K562 (cell line): Measurements from ENCODE around the gene FNBP1. TPM values are rescaled to one million over a fixed set of nuclear protein-coding genes. Genes with fewer than 3 reads are reported as not detected.

Experiments
- ARID1B ChIP-seq: fragments of 450-650 bp; IDR thresholded peaks from 2 replicates; pipeline ENCODE4 v1.6.1; 2016; ENCODE audit warnings: antibody characterized with exemption, mild to moderate bottlenecking, inconsistent platforms
- CTBP1 ChIP-seq: fragments of 450-650 bp; IDR thresholded peaks from 2 replicates; pipeline ENCODE4 v1.6.1; 2016; ENCODE audit warnings: borderline replicate concordance
- HDAC1 ChIP-seq, 2 experiments: fragments of 450-650 bp; IDR thresholded peaks; 2 replicates each; pipeline ENCODE4 v1.6.1; 2016 to 2017; ENCODE audit warnings: inconsistent platforms in 1 of 2, mild to moderate bottlenecking in 1 of 2, moderate library complexity in 1 of 2
- NR2C1 ChIP-seq, 2 experiments: fragments of 450-650 bp; IDR thresholded peaks; 2 replicates each; pipeline ENCODE4 v1.6.1; 2017; ENCODE audit warnings: mild to moderate bottlenecking in 2 of 2, antibody characterized with exemption in 1 of 2, inconsistent platforms in 1 of 2, missing compliant biosample characterization in 1 of 2, missing genetic modification characterization in 1 of 2
- NR2C2 ChIP-seq, 2 experiments: fragments of 200-800 bp in 1 of 2; sonication (Bioruptor generic) in 1 of 2; sonication (generic) in 1 of 2; formaldehyde crosslinking in 1 of 2; IDR thresholded peaks; 2 replicates each; pipeline versions ENCODE4 v1.6.1 to v1.8.0; 2016 to 2022; ENCODE audit warnings: mild to moderate bottlenecking in 1 of 2, missing compliant biosample characterization in 1 of 2, missing genetic modification characterization in 1 of 2, missing genetic modification reagents in 1 of 2
- RFX5 ChIP-seq: IDR thresholded peaks from 2 replicates; pipeline ENCODE4 v1.6.1; 2011; ENCODE audit warnings: low read depth, mild to moderate bottlenecking, improper control_type of control experiment, low read length
- TARDBP ChIP-seq: fragments of 450-650 bp; IDR thresholded peaks from 2 replicates; pipeline ENCODE4 v1.6.1; 2016
- TRIM28 ChIP-seq: fragments of 450-650 bp; IDR thresholded peaks from 2 replicates; pipeline ENCODE4 v1.6.1; 2017
- ZNF311 ChIP-seq: fragments of 250-450 bp; sonication (Bioruptor Pico); IDR thresholded peaks from 2 replicates; pipeline ENCODE4 v1.4.0; 2020; ENCODE audit warnings: mild to moderate bottlenecking, moderate library complexity
- ZNF764 ChIP-seq: fragments of 250-450 bp; sonication (Bioruptor Pico); IDR thresholded peaks from 2 replicates; pipeline ENCODE4 v1.4.0; 2020; ENCODE audit warnings: low read depth, mild to moderate bottlenecking, moderate library complexity
- polyA plus RNA-seq, 8 experiments: library from polyadenylated mRNA; depleted of rRNA in 4 of 8; stranded (reverse) in 5 of 8; unstranded in 3 of 8; fragments of >200 nt; fragmentation: Nextera tagmentation in 2 of 8; fragmentation: Illumina TruSeq in 1 of 8; extraction: Ambion mirVana in 2 of 8; extraction: Trizol in 1 of 8; gene quantifications; 2 replicates each; pipeline versions ENCODE4 v1.2.1 to v1.2.3, GENCODE V29; 2011 to 2014; ENCODE audit warnings: inconsistent platforms in 1 of 8, missing spikeins in 1 of 8
- total RNA-seq, 7 experiments: library from RNA; depleted of rRNA in 6 of 7; stranded (reverse); fragments of >200 nt in 6 of 7; fragmentation: Illumina TruSeq in 2 of 7; extraction: Trizol in 2 of 7; gene quantifications; 2 replicates each; pipeline versions ENCODE4 v1.2.1 to v1.2.3, GENCODE V29; 2011 to 2021; ENCODE audit warnings: low replicate concordance in 1 of 7
- TF ChIP-seq, protein P1 (sequence below): fragments of 450-650 bp; IDR thresholded peaks from 2 replicates; pipeline ENCODE4 v1.6.1; 2017; ENCODE audit warnings: antibody characterized with exemption, mild to moderate bottlenecking
- TF ChIP-seq, protein P2 (sequence below): sonication (generic); formaldehyde crosslinking; IDR thresholded peaks from 2 replicates; pipeline ENCODE4 v1.8.0; 2022; ENCODE audit warnings: missing genetic modification reagents, mild to moderate bottlenecking, moderate library complexity, borderline replicate concordance
- TF ChIP-seq, protein P3 (sequence below): fragments of 250-450 bp; sonication (Bioruptor Pico); IDR thresholded peaks from 2 replicates; pipeline ENCODE4 v1.5.0; 2020; ENCODE audit warnings: mild to moderate bottlenecking, borderline replicate concordance

Gene FNBP1
- total and polyA plus RNA-seq, 9 of the 15 experiments (the other 6 are each of a cell fraction or from before 2014, with no cell fraction given) = 1.8 to 14.9 (median 7.6) TPM

DNA sequence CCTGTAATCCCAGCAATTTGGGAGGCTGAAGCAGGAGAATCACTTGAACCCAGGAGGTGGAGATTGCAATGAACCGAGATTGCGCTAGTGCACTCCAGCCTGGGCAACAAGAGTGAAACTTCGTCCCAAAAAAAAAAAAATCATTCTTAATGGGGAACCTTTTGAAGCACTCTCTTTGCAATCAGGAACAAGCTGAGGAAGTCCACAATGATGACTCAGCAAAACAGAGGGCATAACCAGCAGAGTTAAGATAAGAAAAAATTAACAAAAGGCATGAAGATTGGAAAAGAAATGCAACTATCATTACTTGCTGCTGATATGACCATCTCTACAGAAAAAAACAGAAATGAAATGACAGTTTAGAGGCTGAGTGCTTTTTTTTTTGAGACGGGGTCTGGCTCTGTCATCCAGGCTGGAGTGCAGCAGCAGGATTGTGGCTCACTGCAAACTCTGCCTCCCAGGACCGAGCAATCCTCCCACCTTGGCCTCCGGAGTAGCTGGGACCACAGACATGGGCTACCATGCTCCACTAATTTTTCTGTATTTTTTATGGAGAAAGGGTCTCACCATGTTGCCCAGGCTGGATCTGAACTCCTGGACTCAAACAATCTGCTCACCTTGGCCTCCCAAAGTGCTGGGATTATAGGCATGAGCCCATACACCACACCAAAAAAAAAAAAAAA is 88.0 kb downstream of the FNBP1 start (continued):
- TF ChIP-seq, protein P1, sequence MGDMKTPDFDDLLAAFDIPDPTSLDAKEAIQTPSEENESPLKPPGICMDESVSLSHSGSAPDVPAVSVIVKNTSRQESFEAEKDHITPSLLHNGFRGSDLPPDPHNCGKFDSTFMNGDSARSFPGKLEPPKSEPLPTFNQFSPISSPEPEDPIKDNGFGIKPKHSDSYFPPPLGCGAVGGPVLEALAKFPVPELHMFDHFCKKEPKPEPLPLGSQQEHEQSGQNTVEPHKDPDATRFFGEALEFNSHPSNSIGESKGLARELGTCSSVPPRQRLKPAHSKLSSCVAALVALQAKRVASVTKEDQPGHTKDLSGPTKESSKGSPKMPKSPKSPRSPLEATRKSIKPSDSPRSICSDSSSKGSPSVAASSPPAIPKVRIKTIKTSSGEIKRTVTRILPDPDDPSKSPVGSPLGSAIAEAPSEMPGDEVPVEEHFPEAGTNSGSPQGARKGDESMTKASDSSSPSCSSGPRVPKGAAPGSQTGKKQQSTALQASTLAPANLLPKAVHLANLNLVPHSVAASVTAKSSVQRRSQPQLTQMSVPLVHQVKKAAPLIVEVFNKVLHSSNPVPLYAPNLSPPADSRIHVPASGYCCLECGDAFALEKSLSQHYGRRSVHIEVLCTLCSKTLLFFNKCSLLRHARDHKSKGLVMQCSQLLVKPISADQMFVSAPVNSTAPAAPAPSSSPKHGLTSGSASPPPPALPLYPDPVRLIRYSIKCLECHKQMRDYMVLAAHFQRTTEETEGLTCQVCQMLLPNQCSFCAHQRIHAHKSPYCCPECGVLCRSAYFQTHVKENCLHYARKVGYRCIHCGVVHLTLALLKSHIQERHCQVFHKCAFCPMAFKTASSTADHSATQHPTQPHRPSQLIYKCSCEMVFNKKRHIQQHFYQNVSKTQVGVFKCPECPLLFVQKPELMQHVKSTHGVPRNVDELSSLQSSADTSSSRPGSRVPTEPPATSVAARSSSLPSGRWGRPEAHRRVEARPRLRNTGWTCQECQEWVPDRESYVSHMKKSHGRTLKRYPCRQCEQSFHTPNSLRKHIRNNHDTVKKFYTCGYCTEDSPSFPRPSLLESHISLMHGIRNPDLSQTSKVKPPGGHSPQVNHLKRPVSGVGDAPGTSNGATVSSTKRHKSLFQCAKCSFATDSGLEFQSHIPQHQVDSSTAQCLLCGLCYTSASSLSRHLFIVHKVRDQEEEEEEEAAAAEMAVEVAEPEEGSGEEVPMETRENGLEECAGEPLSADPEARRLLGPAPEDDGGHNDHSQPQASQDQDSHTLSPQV = peak; percentile 54; the same call in 1 of the 2 replicates
- no peak for TF ChIP-seq NR2C2 (CRISPR knock-in tag; IDR thresholded peaks at IDR 0.05)
- TF ChIP-seq NR2C2 (tag; IDR thresholded peaks at IDR 0.05) = peak; percentile 51; the same call in 1 of the 2 replicates
- no peak for TF ChIP-seq NR2C1 (IDR thresholded peaks at IDR 0.05)
- TF ChIP-seq NR2C1 (tag; IDR thresholded peaks at IDR 0.05) = 0 out of 2 replicates have a peak, but pooled peaks have one; percentile 35
- TF ChIP-seq ZNF764 (CRISPR knock-in tag) = no peak
- TF ChIP-seq RFX5 = no peak
- TF ChIP-seq, protein P2, sequence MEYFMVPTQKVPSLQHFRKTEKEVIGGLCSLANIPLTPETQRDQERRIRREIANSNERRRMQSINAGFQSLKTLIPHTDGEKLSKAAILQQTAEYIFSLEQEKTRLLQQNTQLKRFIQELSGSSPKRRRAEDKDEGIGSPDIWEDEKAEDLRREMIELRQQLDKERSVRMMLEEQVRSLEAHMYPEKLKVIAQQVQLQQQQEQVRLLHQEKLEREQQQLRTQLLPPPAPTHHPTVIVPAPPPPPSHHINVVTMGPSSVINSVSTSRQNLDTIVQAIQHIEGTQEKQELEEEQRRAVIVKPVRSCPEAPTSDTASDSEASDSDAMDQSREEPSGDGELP (CRISPR knock-in tag) = no peak
- TF ChIP-seq TARDBP = no peak
- TF ChIP-seq CTBP1 = peak; percentile 47; the same call in 1 of the 2 replicates
- no peak for TF ChIP-seq ZNF311
- TF ChIP-seq, protein P3, sequence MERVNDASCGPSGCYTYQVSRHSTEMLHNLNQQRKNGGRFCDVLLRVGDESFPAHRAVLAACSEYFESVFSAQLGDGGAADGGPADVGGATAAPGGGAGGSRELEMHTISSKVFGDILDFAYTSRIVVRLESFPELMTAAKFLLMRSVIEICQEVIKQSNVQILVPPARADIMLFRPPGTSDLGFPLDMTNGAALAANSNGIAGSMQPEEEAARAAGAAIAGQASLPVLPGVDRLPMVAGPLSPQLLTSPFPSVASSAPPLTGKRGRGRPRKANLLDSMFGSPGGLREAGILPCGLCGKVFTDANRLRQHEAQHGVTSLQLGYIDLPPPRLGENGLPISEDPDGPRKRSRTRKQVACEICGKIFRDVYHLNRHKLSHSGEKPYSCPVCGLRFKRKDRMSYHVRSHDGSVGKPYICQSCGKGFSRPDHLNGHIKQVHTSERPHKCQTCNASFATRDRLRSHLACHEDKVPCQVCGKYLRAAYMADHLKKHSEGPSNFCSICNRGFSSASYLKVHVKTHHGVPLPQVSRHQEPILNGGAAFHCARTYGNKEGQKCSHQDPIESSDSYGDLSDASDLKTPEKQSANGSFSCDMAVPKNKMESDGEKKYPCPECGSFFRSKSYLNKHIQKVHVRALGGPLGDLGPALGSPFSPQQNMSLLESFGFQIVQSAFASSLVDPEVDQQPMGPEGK (CRISPR knock-in tag) = no peak
- TF ChIP-seq TRIM28 = 0 out of 2 replicates have a peak, but pooled peaks have one; percentile 33
- peak in 1 of 2 experiments; percentile 90; a peak in 2 of 4 replicates for TF ChIP-seq HDAC1 (IDR thresholded peaks at IDR 0.05)
- TF ChIP-seq ARID1B = peak; percentile 88
